Measurements from ENCODE around the gene TNIP1.

The TNIP1 gene

GRCh38 chr5:151083081-151083676 is 2.3 kb upstream of the TNIP1 start:
- no peaks in the 10 kb centered on the region for H3K9me3 ChIP-seq (ENCODE audit: control insufficient read depth, low read length)
- no peaks in the 10 kb centered on the region for H3K36me3 ChIP-seq (ENCODE audit: control insufficient read depth, insufficient read depth, low read length)
- no peak overlapping the region for H3K4me2 ChIP-seq (ENCODE audit: low read length)
- peaks cover 24% of the 10 kb centered on the region for H3K4me1 ChIP-seq
- H3K9ac ChIP-seq = no peak overlapping the region
- no peak for TF ChIP-seq CTCF (IDR thresholded peaks at IDR 0.05)
- no peak overlapping the region for H3K4me3 ChIP-seq (ENCODE audit: low read depth, low read length)
- H2AFZ ChIP-seq = no peak overlapping the region
- H3K79me2 ChIP-seq = peaks cover 30% of the 10 kb centered on the region
- no peak overlapping the region for H3K27ac ChIP-seq
- no peaks in the 10 kb centered on the region for H3K27me3 ChIP-seq (ENCODE audit: control insufficient read depth, insufficient read depth, low read length)

GRCh38 chr5:151082282-151082902 is 1.6 kb upstream of the TNIP1 start:
- peak overlapping the region; percentile 13 for H2AFZ ChIP-seq
- peaks cover 38% of the 10 kb centered on the region for H3K79me2 ChIP-seq
- H3K36me3 ChIP-seq (ENCODE audit: control insufficient read depth, insufficient read depth, low read length) = no peaks in the 10 kb centered on the region
- no peaks in the 10 kb centered on the region for H3K27me3 ChIP-seq (ENCODE audit: control insufficient read depth, insufficient read depth, low read length)
- H3K4me2 ChIP-seq (ENCODE audit: low read length) = peak overlapping the region; percentile 77
- H3K9me3 ChIP-seq (ENCODE audit: control insufficient read depth, low read length) = no peaks in the 10 kb centered on the region
- H3K4me3 ChIP-seq (ENCODE audit: low read depth, low read length) = peak overlapping the region; percentile 84
- H3K4me1 ChIP-seq = peaks cover 31% of the 10 kb centered on the region
- no peak for TF ChIP-seq CTCF (IDR thresholded peaks at IDR 0.05)
- H3K27ac ChIP-seq = peak overlapping the region; percentile 94
- H3K9ac ChIP-seq = no peak overlapping the region

- Histone ChIP-seq H3K79me2 (peaks cover 44% of the 10 kb centered on the region), H3K27ac (peak overlapping the region; percentile 94), H3K4me2 (ENCODE audit: low read length) (peak overlapping the region; percentile 77), H3K4me1 (peaks cover 35% of the 10 kb centered on the region), H3K27me3 (ENCODE audit: control insufficient read depth, insufficient read depth, low read length) (no peaks in the 10 kb centered on the region), H3K4me3 (ENCODE audit: low read depth, low read length) (peak overlapping the region; percentile 84), H3K9me3 (ENCODE audit: control insufficient read depth, low read length) (no peaks in the 10 kb centered on the region), H3K9ac (peak overlapping the region; percentile 79), H2AFZ (peak overlapping the region; percentile 80), H3K36me3 (ENCODE audit: control insufficient read depth, insufficient read depth, low read length) (no peaks in the 10 kb centered on the region)
- TF ChIP-seq CTCF (IDR thresholded peaks at IDR 0.05) = no peak
These were observed 822 bp upstream of the TNIP1 start for GRCh38 chr5:151081431-151082281.

- Histone ChIP-seq H3K27ac (peak overlapping the region; percentile 94), H3K36me3 (ENCODE audit: control insufficient read depth, insufficient read depth, low read length) (no peaks in the 10 kb centered on the region), H3K27me3 (ENCODE audit: control insufficient read depth, insufficient read depth, low read length) (no peaks in the 10 kb centered on the region), H3K9me3 (ENCODE audit: control insufficient read depth, low read length) (no peaks in the 10 kb centered on the region), H3K9ac (peak overlapping the region; percentile 79), H3K79me2 (peaks cover 56% of the 10 kb centered on the region), H3K4me3 (ENCODE audit: low read depth, low read length) (peak overlapping the region; percentile 84), H3K4me1 (peaks cover 35% of the 10 kb centered on the region), H3K4me2 (ENCODE audit: low read length) (peak overlapping the region; percentile 77), H2AFZ (peak overlapping the region; percentile 80)
- no peak for TF ChIP-seq CTCF (IDR thresholded peaks at IDR 0.05)
These were observed 809 bp downstream of the TNIP1 start for GRCh38 chr5:151079838-151080612.

Data from parathyroid adenoma (tissue), 2 donors.